Hepatocyte (in vitro differentiated cells): ENCODE data around the gene CRYGS.

ENCODE experiments used
- CTCF ChIP-seq: fragments of 200-600 bp; sonication (generic); IDR thresholded peaks from 2 replicates; pipeline ENCODE4 v1.5.1; 2016; ENCODE audit warnings: antibody characterized with exemption, mild to moderate bottlenecking; ENCODE audit not compliant: poor library complexity
- EZH2 ChIP-seq: fragments of 200-600 bp; sonication (generic); IDR thresholded peaks from 2 replicates; pipeline ENCODE4 v1.6.1; 2016; ENCODE audit warnings: antibody characterized with exemption, mild to moderate bottlenecking, borderline replicate concordance

GRCh38 chr3:186534113-186534669 lies 10.0 kb downstream of the CRYGS start:
- TF ChIP-seq CTCF = no peak
- TF ChIP-seq EZH2 = no peak
